Fibroblast of skin of scalp (primary cell): Measurements from ENCODE around the gene KIF14.
"Not testable (repeated sequence)": the region's sequence is repeated elsewhere in the genome, so short reads cannot be mapped to it uniquely, and the experiment has no call there.

Experiments used
- DNase-seq: peaks from one replicate; pipeline ENCODE4 v3.0.0-alpha.2; 2013

KIF14 gene

DNA sequence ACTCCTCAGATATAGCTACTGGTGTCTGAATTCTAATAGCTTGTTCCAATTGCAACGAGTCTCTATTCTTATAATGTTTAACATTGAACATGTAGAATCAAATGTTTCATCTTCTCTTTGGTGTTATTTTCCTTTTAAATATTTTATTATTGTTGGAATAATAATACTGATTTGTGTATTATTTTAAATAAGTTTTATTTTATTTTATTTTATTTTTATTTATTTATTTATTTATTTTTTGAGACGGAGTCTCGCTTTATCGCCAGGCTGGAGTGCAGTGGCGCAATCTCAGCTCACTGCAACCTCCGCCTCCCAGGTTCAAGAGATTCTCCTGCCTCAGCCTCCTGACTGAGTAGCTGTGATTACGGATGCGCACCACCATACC lies 10.0 kb upstream of the KIF14 start:
- DNase-seq = not testable (repeated sequence)

DNA sequence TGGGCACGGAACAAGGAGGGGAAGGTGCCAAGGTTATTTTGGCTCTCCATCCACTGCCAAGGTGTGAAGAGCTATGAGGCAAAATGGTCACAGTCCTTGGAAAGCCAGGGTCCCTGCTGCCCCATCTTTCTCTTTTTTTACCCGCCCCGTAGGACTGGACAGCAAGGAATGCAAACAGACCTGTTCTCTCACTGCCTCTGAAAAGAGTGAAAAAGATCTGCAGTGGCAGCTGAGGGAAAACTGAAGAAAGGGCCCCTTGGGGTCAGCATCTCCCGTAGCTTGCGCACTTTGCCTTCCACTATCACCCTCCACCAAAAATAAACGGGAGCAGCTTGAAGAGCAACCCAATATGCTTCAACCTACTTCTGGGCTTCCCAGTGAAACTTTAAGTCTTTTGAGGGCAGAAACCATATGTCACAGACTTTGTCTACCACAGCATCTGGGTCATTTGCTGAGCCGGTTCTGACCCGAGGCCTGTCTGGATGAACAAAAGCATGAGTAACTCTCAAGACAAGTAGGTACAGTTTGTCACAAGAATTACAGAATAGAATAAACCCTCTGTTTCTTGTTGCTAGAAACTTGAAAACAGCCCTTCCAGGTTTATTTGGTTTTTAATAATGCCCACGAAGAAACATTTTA lies 9.4 kb upstream of the KIF14 start:
- no peak for DNase-seq

DNA sequence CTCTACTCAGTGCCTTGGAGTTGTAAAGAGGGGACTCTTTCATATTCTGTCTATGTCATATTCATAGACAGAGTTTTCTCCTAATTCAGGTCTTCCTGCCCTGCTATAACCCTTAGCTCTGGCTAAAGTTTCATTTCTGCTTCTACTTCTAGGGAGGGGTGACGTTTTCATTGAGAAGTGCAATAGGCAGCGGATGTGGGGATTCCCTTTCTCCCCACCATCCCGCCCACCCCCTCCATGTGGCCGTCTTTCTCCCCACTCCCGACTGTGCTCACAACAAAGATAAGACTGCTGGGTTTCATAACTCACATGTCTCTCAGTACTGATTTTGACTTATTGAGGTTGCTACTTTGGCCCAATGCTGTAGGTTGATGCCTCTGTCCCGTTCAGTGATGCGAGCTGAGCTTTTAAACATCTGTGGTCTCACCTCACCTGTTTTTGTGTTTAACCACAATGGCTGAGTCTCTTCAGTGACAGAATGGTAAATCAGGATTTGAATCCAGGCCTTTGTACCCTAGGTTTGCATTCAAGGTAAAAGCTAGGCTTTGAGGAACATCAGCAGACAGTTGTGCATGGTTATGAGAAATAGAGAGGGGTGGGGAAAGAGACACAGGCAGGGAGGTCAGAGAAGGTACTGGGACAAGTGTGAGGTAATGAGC lies 7.8 kb upstream of the KIF14 start:
- DNase-seq = no peak

DNA sequence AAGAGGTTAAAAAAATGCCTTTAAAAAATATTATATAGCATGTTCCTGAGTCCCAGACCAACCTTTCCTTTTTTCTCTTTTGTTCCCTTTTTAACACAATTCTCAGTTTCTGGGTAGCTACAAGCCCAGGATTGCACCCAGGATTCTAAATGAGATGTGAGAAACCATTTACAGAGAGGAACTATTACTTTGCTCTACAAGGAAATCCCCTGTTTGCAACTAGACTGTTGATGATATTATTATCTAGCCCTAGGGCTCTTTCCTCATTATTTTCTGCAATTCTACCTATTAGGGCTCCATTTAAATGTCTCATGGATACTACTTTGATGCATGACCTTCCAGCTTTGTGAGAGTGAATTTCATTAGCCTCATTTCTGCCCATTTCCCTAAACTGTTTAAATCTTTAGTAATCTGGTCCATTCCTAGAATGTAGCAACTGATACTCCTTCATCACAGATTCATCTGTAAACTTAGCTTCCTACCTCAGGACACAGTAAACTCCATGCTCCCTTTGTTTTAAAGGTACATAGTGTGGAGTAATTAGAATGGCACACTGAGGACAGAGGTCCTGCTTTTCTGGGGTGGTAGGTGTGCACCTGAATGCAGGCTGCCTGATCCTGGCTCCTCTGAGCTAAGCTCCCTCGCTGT lies 7.1 kb upstream of the KIF14 start:
- no peak for DNase-seq

DNA sequence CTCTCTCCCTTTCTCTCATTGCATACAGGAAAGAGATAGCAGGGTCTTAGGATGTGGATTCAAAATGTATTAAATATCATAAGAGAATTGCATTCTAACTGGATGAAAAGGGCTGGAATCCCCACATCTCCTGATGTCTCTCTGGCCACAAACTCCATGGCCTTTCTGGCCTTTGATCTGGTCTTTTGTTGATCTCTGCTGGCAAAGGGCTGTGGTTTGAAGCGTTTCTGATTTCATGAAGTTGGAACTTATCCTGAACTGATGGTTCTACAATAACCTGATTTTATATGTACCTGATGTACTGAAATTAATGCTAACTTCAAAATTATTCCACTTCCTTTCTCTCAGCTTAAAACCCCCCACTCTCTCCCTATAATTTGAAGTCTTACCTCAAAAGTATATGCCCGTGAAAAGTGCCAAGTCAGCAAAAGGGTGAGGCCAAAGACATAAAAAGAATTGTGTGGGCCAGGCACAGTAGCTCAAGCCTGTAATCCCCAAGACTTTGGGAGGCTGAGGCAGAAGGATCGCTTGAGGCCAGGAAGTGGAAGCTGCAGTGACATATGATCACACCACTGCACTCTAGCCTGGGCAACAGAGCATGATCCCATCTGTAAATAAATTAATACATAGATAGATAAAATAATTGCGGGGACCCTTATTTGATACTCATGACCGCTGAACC lies 6.4 kb upstream of the KIF14 start:
- no peak for DNase-seq

DNA sequence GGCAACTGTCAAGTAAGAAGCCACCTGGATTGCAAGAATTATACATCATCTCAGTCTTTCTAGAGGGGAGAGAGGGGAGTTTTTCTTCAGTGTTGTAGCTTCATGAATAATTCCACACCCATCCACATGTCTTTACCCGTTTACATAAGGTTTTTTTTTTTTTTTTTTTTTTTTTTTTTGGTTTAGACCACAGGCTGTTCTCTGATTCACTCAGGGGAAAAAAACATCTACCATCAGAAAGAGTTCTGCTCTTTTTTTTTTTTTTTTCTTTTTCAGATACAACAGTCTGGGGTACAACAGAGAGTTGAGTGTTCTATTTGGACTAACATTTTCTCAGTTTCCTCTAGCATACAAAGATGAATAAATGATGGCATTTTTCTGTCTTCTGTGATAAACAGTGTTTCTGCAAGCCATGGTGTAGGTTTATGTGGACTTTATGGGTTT lies 4.9 kb upstream of the KIF14 start:
- DNase-seq = peak; percentile 23

DNA sequence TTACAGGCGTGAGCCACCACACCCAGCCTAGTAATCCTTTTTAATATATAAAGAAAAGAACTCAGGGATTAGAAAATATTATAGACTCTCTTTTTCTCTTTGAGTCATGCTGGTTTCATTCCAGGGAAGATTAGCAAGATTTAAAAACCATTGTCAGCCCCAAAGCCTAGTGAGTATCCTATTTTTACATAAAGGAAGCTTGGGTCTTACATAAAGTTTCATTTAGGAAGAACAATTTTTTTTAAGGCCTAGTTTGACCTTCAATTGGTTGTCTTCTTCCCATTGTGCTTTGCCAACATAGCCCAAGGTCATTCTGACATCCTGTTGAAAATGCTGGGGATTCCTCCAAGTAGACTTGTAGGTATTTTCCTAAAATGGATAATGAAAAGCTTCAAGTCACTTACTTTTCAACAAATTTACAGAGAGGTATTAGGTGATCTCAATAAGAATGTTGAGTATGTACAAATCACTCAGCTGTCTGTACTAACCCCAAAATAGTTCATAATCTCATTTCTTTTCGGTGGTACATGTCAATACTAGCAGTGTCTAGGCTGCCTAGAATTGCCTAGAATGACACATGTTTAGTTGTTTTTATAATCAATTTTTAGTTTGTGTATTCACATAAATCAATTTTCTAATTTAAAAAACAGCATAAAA lies 4.3 kb upstream of the KIF14 start:
- no peak for DNase-seq

DNA sequence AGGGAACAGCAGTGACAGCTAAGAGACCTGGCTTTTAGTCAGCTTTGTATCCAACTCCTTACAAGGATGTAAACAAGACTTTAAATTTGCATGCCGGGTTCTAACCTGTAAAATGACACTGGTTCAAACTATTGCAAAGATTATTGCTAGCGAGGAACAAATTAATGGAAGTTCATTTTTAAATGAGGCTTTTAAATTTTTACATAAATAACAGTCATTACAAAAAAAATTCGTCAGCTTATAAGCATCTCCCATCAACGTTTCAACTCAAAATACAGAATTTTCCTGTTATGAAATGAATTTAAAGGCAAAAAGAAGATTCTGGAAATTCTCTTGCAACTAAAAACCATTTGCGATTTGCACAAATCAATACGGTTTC lies 668 bp downstream of the KIF14 start:
- no peak for DNase-seq

DNA sequence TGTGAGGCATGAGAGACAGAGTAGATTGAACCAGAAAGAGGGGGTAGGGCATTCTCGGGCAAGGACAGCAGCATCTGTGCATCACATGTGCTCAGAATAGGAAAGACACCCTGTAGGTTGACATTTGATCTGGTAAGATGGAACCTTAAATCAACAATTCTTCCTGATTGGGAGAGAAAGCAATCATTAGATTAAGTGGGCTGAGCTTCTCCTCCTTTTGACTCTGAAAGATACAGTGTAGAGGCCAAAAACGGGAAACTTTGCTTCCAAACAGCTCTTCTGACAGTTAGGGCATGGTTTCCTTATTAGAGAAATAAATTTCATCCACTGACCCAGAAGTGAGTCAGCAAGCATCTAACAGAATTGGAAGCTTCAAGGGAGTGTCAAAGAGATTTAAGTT lies 9.7 kb downstream of the KIF14 start:
- DNase-seq = peak; percentile 18

DNA sequence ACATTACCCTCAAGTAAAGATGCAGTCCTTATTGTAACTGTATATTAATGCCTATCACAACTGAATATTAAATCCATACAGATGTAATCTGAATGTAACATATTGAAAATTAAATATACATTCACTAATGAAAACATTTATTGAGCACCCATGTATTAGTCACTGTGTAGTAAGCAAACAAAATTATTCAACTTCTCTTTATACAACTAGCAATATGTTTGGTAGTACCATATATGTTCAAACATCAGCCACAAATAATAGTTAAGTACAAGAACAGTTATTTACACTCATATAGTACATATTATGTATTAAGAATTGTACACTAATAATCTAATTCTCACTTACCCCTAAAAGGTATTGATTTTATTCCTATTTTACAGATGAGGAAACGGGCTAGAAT lies 17.9 kb downstream of the KIF14 start:
- no peak for DNase-seq

DNA sequence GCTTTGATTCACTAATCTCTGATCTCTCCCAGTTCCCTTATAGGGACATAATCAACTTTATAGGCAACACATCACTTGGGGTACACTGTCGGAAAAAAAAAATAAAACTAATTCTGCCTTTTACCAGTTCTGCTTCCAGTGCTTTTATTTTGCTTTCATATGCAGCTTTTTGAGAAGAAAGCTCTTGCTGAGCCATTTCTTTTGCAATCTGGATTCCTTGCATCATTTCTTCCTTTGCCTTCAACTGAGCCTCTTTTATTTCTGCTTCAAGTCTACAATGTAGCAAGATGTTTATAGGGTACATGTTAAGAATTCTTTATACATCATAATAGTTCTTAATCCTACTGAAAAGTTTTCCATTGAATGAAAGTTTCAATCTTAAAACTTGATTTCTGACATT lies 30.6 kb downstream of the KIF14 start:
- DNase-seq = no peak

DNA sequence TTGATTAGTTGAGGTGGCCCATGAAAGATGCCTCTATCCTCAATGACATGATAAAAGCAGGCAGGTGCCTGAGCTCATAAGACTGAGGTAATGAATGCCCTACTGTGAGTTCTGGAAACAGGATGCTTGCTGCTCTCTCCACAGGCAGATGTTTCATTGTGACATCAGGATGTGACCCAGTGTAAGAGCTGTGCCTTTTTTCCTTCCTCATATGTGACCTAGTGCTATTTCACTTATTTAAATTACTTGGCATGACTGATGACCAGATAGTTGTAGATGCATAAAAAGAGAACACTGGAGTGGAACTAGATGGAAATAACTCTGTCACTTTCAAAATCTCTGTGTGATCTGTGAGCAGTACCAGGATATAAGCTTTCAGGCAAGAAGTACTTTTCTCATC lies 31.9 kb downstream of the KIF14 start:
- DNase-seq = no peak

DNA sequence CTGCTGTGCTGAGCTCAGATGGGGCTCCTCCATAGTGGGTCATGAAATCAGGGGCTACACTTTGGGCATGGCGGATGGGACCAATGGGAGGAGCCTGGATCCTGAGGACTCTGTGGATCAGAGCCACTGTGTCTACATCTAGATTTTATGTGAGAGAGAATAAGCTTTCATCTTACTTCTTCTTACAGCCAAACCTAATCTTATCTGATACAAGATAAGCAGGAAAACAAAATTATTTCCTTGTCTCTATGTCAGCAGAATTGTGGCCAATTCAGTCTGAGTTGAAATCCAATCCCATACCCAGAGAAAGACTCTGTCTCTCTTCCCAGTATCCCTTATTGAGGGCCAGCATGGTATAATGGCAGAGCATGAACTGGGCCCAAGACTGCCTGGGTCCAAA lies 56.2 kb downstream of the KIF14 start:
- DNase-seq = no peak

DNA sequence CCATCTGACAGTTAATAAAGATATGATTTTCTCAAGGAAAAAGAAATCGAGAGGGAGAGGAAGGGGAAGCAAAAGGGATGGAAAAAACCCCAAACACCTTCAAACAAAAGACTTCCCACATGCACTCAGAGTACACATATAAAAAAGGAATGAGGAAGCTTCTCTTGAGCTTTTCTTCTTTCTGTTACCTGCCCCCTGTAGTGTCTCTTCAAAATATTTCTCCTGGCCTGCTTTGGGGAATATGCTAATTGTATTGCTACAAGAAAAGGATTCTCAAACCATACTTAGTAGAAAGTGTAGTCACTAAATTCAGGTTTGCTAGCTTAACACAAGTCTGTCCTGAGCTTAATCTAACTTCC lies 58.7 kb downstream of the KIF14 start:
- no peak for DNase-seq

DNA sequence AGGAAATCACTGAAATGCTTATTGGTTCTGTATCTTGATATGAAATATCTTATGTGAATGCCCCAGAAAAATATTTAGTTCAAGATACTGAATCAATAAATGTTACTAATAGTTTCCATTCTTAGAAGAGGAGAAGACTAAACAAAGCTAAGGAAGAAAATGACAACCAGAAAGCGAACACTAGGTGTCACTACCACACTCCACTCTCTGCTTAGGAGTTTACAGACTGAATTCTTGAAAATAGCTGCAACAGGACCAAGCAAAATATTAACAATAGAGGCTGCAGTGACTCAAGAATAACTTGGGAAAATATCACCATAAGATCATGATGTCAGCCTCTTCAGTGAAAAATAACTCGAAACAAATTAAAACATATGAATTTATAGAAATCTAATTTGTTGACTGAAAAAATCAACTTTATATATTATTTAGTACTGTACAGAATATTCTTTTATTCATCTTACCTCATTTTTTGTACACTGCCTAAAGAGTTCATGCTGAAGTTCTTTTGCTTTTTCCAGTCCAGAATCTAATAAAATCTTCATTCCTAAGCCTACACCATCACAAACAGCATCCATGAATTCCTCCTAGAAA lies 61.6 kb downstream of the KIF14 start:
- peak; percentile 56 for DNase-seq

DNA sequence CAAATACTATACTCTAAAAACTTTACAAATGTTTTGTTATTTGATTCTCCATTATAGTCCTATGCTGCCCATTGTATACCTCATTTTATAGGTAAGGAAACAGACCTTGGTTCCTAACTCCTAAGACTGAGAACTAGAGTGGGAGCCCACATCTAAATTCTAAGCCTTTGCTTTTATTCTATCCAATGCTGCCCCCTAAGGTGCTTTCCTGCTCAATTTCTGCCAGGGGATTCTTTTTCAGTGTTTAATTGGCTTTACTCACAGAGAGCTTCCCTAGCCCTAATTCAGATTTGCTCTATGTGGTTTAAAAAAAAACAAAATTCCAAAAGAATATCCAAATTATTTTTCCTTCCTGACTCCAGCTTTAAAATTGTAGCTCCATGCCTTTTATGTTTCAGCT lies 64.5 kb downstream of the KIF14 start:
- no peak for DNase-seq

DNA sequence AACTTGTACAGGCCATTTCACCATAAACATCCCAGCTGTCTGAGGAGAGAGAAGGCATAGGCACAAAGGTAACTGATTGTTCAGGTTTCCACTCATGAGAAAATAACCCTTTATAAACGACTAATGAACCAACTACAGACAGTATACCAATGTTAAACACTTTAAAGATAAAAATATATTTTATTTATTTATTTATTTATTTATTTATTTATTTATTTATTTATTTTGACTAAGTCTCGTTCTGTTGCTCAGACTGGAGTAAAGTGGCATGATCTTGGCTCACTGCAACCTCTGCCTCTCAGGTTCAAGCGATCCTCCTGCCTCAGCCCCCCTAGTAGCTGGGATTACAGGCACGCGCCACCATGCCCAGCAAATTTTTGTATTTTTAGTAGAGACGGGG lies 67.8 kb downstream of the KIF14 start:
- not testable (repeated sequence) for DNase-seq

DNA sequence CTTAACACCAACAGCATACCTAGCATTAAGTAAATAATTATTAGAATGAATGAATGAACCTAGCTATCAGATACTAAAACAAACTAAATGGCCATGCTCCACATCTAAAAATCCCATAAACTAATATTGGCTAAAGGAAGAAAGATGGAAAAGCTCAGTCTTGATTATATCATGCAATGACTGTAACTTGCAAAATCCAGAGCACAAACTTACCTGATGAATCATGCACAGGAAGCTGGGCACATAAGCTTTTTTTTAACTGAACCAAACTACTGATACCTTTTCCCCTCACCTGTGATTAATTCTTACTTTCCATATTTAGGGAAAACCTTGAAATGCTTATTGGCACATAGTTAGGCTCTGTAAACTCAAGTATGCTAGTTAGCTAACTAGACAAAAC lies 70.2 kb downstream of the KIF14 start:
- no peak for DNase-seq

DNA sequence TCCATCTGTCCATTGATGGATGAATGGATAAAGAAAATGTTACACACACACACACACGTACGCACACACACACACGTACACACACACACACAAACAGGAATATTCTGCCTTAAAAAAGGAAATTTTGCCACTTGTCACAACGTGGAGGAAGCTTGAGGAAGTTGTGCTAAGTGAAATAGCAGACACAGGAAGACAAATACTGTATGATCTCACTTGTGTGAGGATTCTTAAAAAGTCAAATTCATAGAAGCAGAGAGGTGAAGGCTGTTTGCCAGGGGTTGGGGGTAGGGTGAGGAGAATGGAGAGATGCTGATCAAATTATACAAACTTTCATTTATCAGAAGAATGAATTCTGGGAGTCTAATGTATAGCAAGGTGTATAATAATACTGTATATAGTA lies 73.2 kb downstream of the KIF14 start:
- no peak for DNase-seq

DNA sequence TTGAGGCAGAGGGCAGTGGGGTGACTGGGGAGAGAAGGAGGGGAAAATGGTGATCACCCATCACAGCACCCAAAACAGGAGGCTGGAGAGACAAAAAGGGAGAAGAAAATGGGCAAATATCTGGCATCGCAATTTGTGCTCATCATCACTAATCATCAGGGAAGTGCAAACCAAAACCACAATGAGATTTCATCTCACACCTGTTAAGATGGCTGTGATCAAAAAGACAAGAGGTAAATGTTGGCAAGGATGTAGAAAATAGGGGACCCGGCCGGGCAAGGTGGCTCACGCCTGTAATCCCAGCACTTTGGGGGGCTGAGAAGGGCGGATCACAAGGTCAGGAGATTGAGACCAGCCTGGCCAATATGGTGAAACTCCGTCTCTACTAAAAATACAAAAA lies 74.0 kb downstream of the KIF14 start:
- no peak for DNase-seq

DNA sequence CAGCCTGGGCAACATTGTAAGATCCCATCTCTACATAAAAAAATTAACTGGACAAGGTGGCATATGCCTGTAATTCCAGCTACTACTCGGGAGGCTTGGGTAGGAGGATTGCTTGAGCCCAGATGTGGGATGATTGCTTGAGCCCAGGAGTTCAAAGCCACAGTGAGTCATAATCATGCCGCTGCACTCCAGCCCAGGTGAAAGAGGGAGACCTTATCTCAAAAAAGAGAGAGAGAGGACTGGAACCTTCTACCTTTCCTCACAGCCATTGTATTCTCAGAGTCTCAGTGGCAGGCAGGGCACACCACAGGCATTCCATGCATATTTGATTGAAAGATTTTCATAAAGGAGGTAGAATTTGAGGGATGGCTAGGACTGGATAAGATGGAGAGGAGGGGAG lies 78.4 kb downstream of the KIF14 start:
- no peak for DNase-seq

DNA sequence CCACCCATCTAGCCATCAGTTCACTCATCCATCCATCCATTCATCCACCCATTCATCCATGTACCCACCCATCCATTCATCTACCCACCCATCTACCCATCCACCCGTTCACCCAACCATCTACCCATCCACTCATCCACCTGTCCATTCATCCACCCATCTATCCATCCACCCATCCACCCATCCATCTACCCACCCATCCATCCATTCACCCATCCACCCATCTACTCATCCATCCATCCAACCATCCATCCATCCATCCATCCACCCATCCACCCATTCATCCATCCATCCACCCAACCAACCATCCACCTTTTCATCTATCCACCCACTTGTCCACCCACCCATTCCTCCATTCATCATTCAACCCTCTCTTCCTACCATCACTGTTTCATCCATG lies 80.3 kb downstream of the KIF14 start:
- no peak for DNase-seq

DNA sequence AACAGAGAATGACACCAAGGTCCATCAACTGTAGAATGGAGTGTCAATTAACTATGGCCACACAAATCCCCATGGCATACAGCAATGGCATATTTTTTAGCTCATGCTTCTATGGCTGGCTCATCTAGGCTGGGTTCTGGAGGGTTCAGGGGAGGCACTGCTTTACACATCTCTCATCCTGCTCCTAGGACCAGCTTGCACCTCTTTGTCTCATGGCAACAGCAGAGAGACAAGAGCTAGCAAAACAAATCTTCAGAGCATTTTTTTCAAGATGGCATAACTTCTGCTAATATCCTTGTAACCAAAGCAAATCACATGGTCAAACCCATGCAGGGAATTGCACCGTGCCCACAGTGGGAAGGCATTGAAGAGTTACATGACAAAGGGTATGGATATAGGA lies 82.4 kb downstream of the KIF14 start:
- DNase-seq = no peak
